KOPT-K1 (cell line): Measurements from ENCODE around the gene TFAP2A.

Experiments
- H3K27ac ChIP-seq: fragments of 200-600 bp; sonication (generic); 2 replicates; pipeline ENCODE4 v1.5.1; 2016; ENCODE audit warnings: antibody characterized with exemption, mild to moderate bottlenecking, low read depth, low read length; ENCODE audit not compliant: poor library complexity, severe bottlenecking
- H3K36me3 ChIP-seq: fragments of 200-600 bp; sonication (generic); 2 replicates; pipeline ENCODE4 v1.5.1; 2017; ENCODE audit warnings: antibody characterized with exemption, mild to moderate bottlenecking, low read length, moderate library complexity; ENCODE audit not compliant: insufficient read depth
- H3K9me3 ChIP-seq: fragments of 200-600 bp; sonication (generic); 2 replicates; pipeline ENCODE4 v1.5.1; 2017; ENCODE audit warnings: antibody characterized with exemption, low read length, mild to moderate bottlenecking; ENCODE audit not compliant: insufficient read depth, poor library complexity, severe bottlenecking

The TFAP2A gene

DNA sequence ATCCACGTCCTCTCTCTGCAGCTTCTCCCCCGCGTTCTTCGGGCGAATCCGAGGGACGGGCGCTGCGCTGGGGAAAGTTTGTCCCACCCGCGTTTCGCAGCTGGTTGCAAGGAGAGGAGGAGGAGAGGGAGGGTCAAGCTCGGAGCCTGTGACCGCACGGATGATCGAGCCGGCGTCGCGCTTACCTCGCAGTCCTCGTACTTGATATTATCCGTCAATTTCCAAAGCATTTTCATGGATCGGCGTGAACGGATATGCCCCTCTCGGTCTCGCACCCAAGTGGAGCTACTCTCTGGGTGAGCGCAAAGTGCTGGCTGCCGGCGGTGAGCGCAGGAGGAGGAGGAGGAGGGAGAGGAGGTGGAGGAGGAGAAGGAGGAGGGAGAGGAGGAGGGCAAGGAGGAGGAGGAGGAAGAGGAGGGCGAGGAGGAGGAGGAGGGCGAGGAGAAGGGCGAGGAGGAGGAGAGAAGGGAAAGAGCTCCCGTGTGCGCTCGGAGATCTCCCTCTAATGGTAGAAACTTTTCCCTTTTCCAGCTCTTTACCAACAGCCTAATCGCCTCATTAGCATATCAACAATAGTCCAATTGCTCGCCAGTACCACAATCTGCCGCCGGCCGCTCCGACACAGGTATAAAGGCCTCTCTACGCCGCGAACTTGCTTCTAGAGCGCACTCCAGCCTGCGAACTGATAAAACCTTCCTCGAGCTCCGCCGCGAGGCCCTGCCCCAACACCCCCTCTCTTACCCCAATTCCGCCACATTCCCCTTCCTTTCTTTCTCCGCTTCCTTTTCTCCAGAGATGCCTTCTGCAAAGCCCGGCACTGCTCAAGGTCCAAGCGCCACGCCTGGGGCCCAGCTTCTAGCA is at the start of gene TFAP2A:
Gene TFAP2A (minus strand): TSS at position 319 of the 861 bp plus-strand sequence. CDS start 83 bp downstream, at position 236.
- H3K27ac ChIP-seq, result no peak within 1 kb of the TSS
- no peaks in the 10 kb centered on the region for H3K36me3 ChIP-seq
- peaks cover 18% of the 10 kb centered on the region for H3K9me3 ChIP-seq

GRCh38 chr6:10463491-10464481 is 48.9 kb upstream of the TFAP2A start:
- H3K9me3 ChIP-seq, result peaks cover under 1% of the 10 kb centered on the region

DNA sequence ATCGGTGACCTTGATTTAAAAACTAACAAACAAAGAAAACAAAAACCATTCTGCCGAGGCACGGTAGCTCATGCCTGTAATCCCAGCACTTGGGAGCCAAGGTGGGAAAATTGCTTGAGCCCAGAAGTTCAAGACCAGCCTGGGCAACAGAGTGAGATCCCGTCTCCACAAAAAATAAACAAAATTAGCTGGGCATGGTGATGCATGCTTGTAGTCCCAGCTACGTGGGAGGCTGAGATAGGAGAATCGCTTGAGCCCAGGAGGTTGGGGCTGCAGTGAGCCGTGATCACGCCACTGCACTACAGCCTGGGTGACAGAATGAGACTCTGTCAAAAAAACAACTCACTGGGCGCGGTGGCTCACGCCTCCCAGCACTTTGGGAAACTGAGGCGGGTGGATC is 48.2 kb upstream of the TFAP2A start:
- Histone ChIP-seq H3K27ac (no peak overlapping the region), H3K36me3 (no peaks in the 10 kb centered on the region), H3K9me3 (no peaks in the 10 kb centered on the region)

More at GRCh38 chr6:10463491-10464481, 48.9 kb upstream of the TFAP2A start:
- no peaks in the 10 kb centered on the region for H3K36me3 ChIP-seq
- no peak overlapping the region for H3K27ac ChIP-seq

DNA sequence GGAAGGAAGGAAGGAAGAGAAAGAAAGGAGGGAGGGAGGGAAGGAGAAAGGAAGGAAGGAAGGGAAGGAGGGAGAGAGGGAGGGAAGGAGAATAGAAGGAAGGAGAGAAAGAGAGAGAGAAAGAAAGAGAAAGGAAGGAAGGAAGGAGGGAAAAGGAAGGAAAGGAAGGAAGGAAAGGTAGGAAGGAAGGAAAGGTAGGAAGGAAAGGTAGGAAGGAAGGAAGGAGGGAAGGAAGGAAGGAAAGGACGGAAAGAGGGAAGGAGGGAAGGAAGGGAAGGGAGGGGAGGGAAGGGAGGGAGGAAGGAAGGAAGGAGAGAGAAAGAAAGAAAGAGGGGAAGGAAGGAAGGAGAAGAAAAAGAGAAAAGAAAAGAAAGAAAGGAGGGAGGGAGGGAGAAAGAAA is 47.0 kb upstream of the TFAP2A start:
- Histone ChIP-seq H3K27ac (no peak overlapping the region), H3K9me3 (no peaks in the 10 kb centered on the region), H3K36me3 (no peaks in the 10 kb centered on the region)

DNA sequence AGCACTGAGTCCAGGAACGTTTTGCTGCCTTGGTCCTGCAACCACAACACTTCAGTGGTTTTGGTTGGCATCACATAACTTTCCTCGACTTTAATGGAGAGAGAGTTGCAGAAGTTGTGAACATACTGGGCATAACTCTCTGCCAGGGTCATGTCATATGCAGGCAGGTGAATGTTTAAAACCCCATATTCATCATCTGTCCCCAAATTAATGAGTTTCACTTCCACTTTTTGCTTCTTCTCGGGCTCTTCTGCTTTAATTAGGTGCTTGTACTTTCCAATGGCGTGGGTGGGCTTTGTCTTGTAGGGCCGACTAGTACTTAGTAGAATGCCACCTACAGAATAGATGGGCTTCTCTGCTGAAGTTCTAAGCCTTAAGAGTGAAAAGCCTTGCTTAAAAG is 45.2 kb upstream of the TFAP2A start:
- Histone ChIP-seq H3K36me3 (no peaks in the 10 kb centered on the region), H3K9me3 (no peaks in the 10 kb centered on the region), H3K27ac (no peak overlapping the region)

DNA sequence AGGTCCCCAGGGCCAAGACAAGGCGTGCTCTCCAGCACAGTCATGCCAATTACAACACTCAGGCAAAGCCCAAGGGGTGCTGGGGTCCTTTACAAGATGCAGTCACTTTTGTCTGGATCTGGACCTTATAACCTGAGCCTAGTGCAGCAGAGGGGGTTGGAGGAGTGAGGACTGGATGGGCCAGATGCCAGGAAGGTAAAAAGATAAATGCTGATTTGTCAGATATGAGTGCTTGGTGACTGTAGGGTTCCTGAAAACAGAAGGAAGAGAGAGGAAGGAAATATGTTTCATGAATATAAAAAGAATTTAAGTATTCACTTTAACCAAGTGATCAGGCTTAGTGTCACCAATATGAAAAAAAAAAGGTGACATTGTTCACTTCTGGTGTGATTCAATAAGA is 43.4 kb upstream of the TFAP2A start:
- Histone ChIP-seq H3K36me3 (no peaks in the 10 kb centered on the region), H3K27ac (no peak overlapping the region), H3K9me3 (no peaks in the 10 kb centered on the region)

- Histone ChIP-seq H3K27ac (no peak overlapping the region), H3K36me3 (no peaks in the 10 kb centered on the region), H3K9me3 (no peaks in the 10 kb centered on the region)
These were observed 38.7 kb upstream of the TFAP2A start for GRCh38 chr6:10453596-10453995.

DNA sequence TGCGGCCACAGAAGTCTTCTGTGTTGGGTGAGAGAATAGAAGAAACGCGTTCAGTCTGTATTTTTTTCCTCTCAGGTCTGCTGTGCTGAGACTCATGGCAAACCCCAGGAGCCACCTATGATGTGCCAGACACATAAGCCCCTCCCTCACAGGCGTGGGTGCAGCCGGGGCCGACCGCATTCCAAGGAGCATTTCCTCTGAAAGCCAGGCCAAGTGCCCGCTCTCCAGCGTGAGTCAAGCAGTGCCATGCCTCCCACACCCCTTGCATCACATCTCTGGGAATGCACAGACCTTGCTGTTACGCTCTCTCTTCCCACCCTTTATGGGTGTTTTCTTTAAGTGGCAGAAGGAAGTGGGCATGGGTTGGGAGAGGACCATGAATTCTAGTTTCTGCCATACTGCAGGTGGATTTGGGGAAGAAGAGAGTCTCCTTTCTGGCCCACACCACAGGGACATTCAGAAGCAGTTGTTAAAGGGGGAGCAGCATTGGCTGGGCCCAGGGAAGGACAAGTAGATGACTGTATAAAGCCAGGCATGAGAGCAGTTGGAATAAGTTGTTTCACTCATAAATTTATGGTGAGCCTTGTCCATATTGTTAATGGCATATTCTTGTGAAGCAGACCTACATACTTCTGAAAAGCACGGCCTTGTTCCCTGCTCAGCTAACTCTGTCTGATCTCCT is 37.1 kb upstream of the TFAP2A start:
- Histone ChIP-seq H3K36me3 (no peaks in the 10 kb centered on the region), H3K9me3 (no peaks in the 10 kb centered on the region), H3K27ac (no peak overlapping the region)

- Histone ChIP-seq H3K27ac (no peak overlapping the region), H3K36me3 (no peaks in the 10 kb centered on the region), H3K9me3 (no peaks in the 10 kb centered on the region)
These were observed 36.5 kb upstream of the TFAP2A start for GRCh38 chr6:10451394-10451793.

DNA sequence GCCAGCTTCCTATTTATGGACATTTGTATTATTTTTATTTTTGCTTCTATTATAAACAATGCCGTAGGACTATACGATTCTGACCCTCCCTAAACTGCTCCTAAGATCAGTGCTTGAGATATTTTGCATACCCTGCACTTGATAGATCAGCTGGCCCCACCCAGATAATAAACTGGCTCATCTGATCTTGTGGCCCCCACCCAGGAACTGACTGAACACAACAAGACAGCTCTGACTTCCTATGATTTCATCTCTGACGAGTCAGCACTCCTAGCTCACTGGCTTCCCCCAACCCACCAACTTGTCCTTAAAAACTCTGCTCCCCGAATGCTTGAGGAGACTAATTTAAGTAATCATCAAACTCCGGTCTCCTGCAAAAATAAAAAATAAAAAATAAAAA is 34.9 kb upstream of the TFAP2A start:
- Histone ChIP-seq H3K9me3 (no peaks in the 10 kb centered on the region), H3K36me3 (no peaks in the 10 kb centered on the region), H3K27ac (no peak overlapping the region)

- Histone ChIP-seq H3K27ac (no peak overlapping the region), H3K36me3 (no peaks in the 10 kb centered on the region), H3K9me3 (no peaks in the 10 kb centered on the region)
These were observed 33.2 kb upstream of the TFAP2A start for GRCh38 chr6:10448096-10448495.

DNA sequence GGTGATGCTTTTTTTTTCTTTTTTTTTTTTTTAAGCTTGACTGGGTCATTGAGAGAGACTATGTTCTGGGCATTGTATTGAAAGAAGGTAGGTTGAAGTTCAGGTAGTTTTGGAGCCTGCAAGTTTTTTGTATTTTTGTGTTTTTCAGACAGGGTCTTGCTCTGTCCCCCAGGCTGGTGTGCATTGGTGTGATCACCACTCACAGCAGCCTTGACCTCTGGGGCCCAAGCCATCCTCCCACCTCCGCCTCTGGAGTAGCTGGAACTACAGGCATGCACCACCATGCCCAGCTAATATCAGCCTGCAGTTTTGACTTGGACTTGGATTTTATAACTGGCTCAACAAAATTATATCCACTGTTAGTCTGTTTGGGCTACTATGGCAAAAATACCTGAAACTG is 31.7 kb upstream of the TFAP2A start:
- Histone ChIP-seq H3K9me3 (no peaks in the 10 kb centered on the region), H3K27ac (no peak overlapping the region), H3K36me3 (no peaks in the 10 kb centered on the region)

DNA sequence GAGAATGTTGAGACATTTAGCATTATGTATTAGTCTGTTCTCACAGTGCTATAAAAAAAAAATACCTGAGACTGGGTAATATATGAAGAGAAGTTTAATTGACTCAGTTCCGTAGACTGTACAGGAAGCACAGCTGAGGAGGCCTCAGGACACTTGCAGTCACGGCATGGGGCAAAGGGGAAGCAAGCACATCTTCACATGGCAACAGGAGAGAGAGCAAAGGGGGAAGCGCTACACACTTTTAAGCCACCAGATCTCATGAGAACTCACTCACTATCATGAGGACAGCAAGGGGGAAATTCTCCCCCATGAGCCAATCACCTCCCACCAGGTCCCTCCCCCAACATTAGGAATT is 26.8 kb upstream of the TFAP2A start:
- H3K36me3 ChIP-seq, result no peaks in the 10 kb centered on the region
- H3K9me3 ChIP-seq, result no peaks in the 10 kb centered on the region
- no peak overlapping the region for H3K27ac ChIP-seq

- H3K36me3 ChIP-seq, result no peaks in the 10 kb centered on the region
- no peak overlapping the region for H3K27ac ChIP-seq
- H3K9me3 ChIP-seq, result no peaks in the 10 kb centered on the region
These were observed 26.3 kb upstream of the TFAP2A start for GRCh38 chr6:10441004-10441654.
